GM18873 (cell line): ENCODE measurements around the gene PCDHB10.
"Not testable (repeated sequence)": the region's sequence is repeated elsewhere in the genome, so short reads cannot be mapped to it uniquely, and the experiment has no call there.

ENCODE experiments used
- ATAC-seq: cut with Tn5 transposase; IDR thresholded peaks from one replicate; pipeline ENCODE4 v1.9.1; 2021; ENCODE audit warnings: mild to moderate bottlenecking, moderate library complexity, moderate number of reproducible peaks; ENCODE audit not compliant: unreplicated experiment, low FRiP score

Gene PCDHB10

GRCh38 chr5:141192110-141192725 lies at the start of gene PCDHB10:
PCDHB10 (plus strand) TSS chr5:141192353; CDS start chr5:141192553, 200 bp downstream.
- ATAC-seq: no peak

GRCh38 chr5:141149812-141150211 lies 42.3 kb upstream of the PCDHB10 start, which contains the start of gene PCDHB6:
PCDHB6 (plus strand) TSS chr5:141150057; CDS start chr5:141150258, 201 bp downstream.
- no peak for ATAC-seq

GRCh38 chr5:141150224-141150992 lies 41.7 kb upstream of the PCDHB10 start:
- ATAC-seq: no peak

GRCh38 chr5:141150993-141151325 lies 41.2 kb upstream of the PCDHB10 start:
- no peak for ATAC-seq

- not testable (repeated sequence) for ATAC-seq
These were observed 40.5 kb upstream of the PCDHB10 start for GRCh38 chr5:141151632-141152031.

- not testable (repeated sequence) for ATAC-seq
These were observed 40.1 kb upstream of the PCDHB10 start for GRCh38 chr5:141152096-141152495.

- ATAC-seq: no peak
These were observed 36.4 kb upstream of the PCDHB10 start for GRCh38 chr5:141155540-141156374.

- ATAC-seq: not testable (repeated sequence)
These were observed 34.8 kb upstream of the PCDHB10 start for GRCh38 chr5:141157356-141157755.

GRCh38 chr5:141157901-141158300 lies 34.3 kb upstream of the PCDHB10 start:
- not testable (repeated sequence) for ATAC-seq

GRCh38 chr5:141172381-141173204 lies 19.6 kb upstream of the PCDHB10 start, which contains the start of gene PCDHB7:
PCDHB7 (plus strand) TSS chr5:141172644; CDS start chr5:141172836, 192 bp downstream.
- no peak for ATAC-seq

GRCh38 chr5:141174291-141175104 lies 17.7 kb upstream of the PCDHB10 start:
- ATAC-seq: not testable (repeated sequence)

GRCh38 chr5:141175933-141176332 lies 16.2 kb upstream of the PCDHB10 start:
- no peak for ATAC-seq

- not testable (repeated sequence) for ATAC-seq
These were observed 14.5 kb upstream of the PCDHB10 start, which contains the start of gene PCDHB8 for GRCh38 chr5:141177577-141178191. PCDHB8 (plus strand) TSS chr5:141177790; CDS start chr5:141178035, 245 bp downstream.

GRCh38 chr5:141179371-141179770 lies 12.8 kb upstream of the PCDHB10 start:
- ATAC-seq: not testable (repeated sequence)

GRCh38 chr5:141179876-141180275 lies 12.3 kb upstream of the PCDHB10 start:
- ATAC-seq: not testable (repeated sequence)

GRCh38 chr5:141180313-141180712 lies 11.8 kb upstream of the PCDHB10 start:
- no peak for ATAC-seq

GRCh38 chr5:141182248-141182647 lies 9.9 kb upstream of the PCDHB10 start, which contains the start of gene PCDHB16:
PCDHB16 (plus strand) TSS chr5:141182387; CDS start chr5:141182560, 173 bp downstream.
- no peak for ATAC-seq

- ATAC-seq: not testable (repeated sequence)
These were observed 7.9 kb upstream of the PCDHB10 start for GRCh38 chr5:141184117-141184855.
